GM12878 (cell line): Measurements from ENCODE around the gene ARID3A. TPM values are rescaled to one million over a fixed set of nuclear protein-coding genes. Genes with fewer than 3 reads are reported as not detected.

Experiments used
- ATAC-seq: fragments of 200-7000 bp; cut with Tn5 transposase; 3 replicates; pipeline ENCODE4 v1.9.1; 2020; ENCODE audit warnings: mild to moderate bottlenecking, moderate library complexity
- BruUV-seq: library from RNA; stranded (reverse); fragments of 400-500 nt; replicated peaks from 2 replicates; lab custom pipeline; 2021; lab: Mats Ljungman, UMichigan
- CTCF ChIA-PET: fragments of 300-600 bp; sonication (Branson Sonifier 250); formaldehyde crosslinking; extraction: SDS; loops from one replicate; lab custom pipeline; 2021; ENCODE audit warnings: inconsistent platforms; lab: Yijun Ruan, JAX
- POLR2A ChIA-PET: fragments of 350-600 bp; formaldehyde crosslinking; extraction: SDS; loops from one replicate; lab custom pipeline; 2021; ENCODE audit warnings: inconsistent platforms; lab: Charles Lee
- RAD21 ChIA-PET: fragments of 300-600 bp; sonication (Branson Sonifier 250); formaldehyde crosslinking; loops from one replicate; lab custom pipeline; 2023; ENCODE audit warnings: antibody characterized with exemption; ENCODE audit not compliant: unreplicated experiment; lab: Charles Lee
- SMC1A ChIA-PET: fragments of 300-600 bp; sonication (Branson Sonifier 250); formaldehyde crosslinking; loops from one replicate; lab custom pipeline; 2023; ENCODE audit not compliant: unreplicated experiment, uncharacterized antibody; lab: Charles Lee
- DNase-seq: peaks from one replicate; pipeline ENCODE4 v3.0.0-alpha.2; 2011; ENCODE audit warnings: low read depth, low spot score
- FAIRE-seq: peaks from 3 replicates; lab custom pipeline; 2011; peaks lifted over from hg19 to GRCh38; lab: Jason Lieb, UNC
- H2AFZ ChIP-seq: 2 replicates; pipeline ENCODE4 v1.6.0; 2011; ENCODE audit warnings: low read depth, low read length, control low read depth; ENCODE audit not compliant: control insufficient read depth
- H3K27ac ChIP-seq: 2 replicates; pipeline ENCODE4 v1.5.1; 2011; ENCODE audit warnings: control low read depth; ENCODE audit not compliant: control insufficient read depth, insufficient read depth
- H3K27me3 ChIP-seq, 2 experiments: replicated peaks in 1 of 2; 2 replicates each; pipeline versions ENCODE4 v1.6.0 to v1.6.1; 2011; ENCODE audit warnings: low read length in 1 of 2; ENCODE audit not compliant: control insufficient read depth in 2 of 2, insufficient read depth in 2 of 2
- H3K36me3 ChIP-seq, 2 experiments: 2 replicates each; pipeline ENCODE4 v1.5.1; 2011; ENCODE audit warnings: low read length in 1 of 2; ENCODE audit not compliant: control insufficient read depth in 2 of 2, insufficient read depth in 2 of 2
- H3K4me1 ChIP-seq: 2 replicates; pipeline ENCODE4 v1.6.1; 2011; ENCODE audit warnings: mild to moderate bottlenecking, low read length, moderate library complexity, mixed read lengths; ENCODE audit not compliant: control insufficient read depth, insufficient read depth
- H3K4me2 ChIP-seq: 2 replicates; pipeline ENCODE4 v1.6.0; 2011; ENCODE audit warnings: control low read depth; ENCODE audit not compliant: control insufficient read depth, insufficient read depth
- H3K4me3 ChIP-seq: fragments of 200-600 bp; sonication (generic); 2 replicates; pipeline ENCODE4 v1.5.1; 2016
- H3K79me2 ChIP-seq: 2 replicates; pipeline ENCODE4 v1.6.0; 2011; ENCODE audit warnings: low read length; ENCODE audit not compliant: control insufficient read depth, insufficient read depth
- H3K9ac ChIP-seq: 2 replicates; pipeline ENCODE4 v1.8.0; 2011; ENCODE audit warnings: low read length, control low read depth, mixed read lengths; ENCODE audit not compliant: control insufficient read depth, insufficient read depth
- H3K9me3 ChIP-seq: replicated peaks from 3 replicates; pipeline ENCODE4 v1.5.1; 2011; ENCODE audit warnings: mild to moderate bottlenecking, low read length; ENCODE audit not compliant: control insufficient read depth, insufficient read depth
- H4K20me1 ChIP-seq: 2 replicates; pipeline ENCODE4 v1.6.0; 2011; ENCODE audit not compliant: control insufficient read depth, insufficient read depth
- DPF2 ChIP-seq: fragments of 450-650 bp; IDR thresholded peaks from 2 replicates; pipeline ENCODE4 v1.6.1; 2017; ENCODE audit warnings: mild to moderate bottlenecking
- FOXM1 ChIP-seq: IDR thresholded peaks from 2 replicates; pipeline ENCODE4 v1.6.1; 2012; ENCODE audit warnings: low read depth, mild to moderate bottlenecking, inconsistent platforms, low read length, moderate library complexity
- PBX3 ChIP-seq: IDR thresholded peaks from 2 replicates; pipeline ENCODE4 v1.6.1; 2011; ENCODE audit warnings: mild to moderate bottlenecking, low read depth, low read length, moderate library complexity; ENCODE audit not compliant: insufficient replicate concordance
- PKNOX1 ChIP-seq: fragments of 450-650 bp; IDR thresholded peaks from 2 replicates; pipeline ENCODE4 v1.6.1; 2016; ENCODE audit warnings: mild to moderate bottlenecking
- POLR2AphosphoS2 ChIP-seq: IDR thresholded peaks from 2 replicates; pipeline ENCODE4 v1.6.1; 2011; ENCODE audit warnings: low read depth, mild to moderate bottlenecking, low read length, improper control_type of control experiment, moderate library complexity
- ZNF622 ChIP-seq: fragments of 450-650 bp; IDR thresholded peaks from 2 replicates; pipeline ENCODE4 v1.6.1; 2017; ENCODE audit warnings: mild to moderate bottlenecking, inconsistent platforms
- WGBS: methylation state at CpG from one replicate; pipeline ENCODE4 v1.1.6; 2016; ENCODE audit warnings: low lambda C conversion rate; ENCODE audit not compliant: insufficient replicate concordance, insufficient coverage; ENCODE audit errors: missing lambda C conversion rate; 5-methylcytosine and 5-hydroxymethylcytosine counted together
- in situ Hi-C: fragments of 300-500 bp; cut with MboI; formaldehyde crosslinking; loops from 9 replicates; pipeline ENCODE4 v1.14.3; 2018; ENCODE audit warnings: mixed read lengths
- intact Hi-C: fragments of 100-400 bp; cut with micrococcal nuclease; formaldehyde crosslinking; loops from one replicate; pipeline ENCODE4 v1.14.2; 2022; ENCODE audit not compliant: unreplicated experiment
- polyA plus RNA-seq, 11 experiments: library from polyadenylated mRNA; depleted of rRNA in 4 of 11; unstranded in 6 of 11; stranded (reverse) in 5 of 11; fragments of >200 nt; fragmentation: Nextera tagmentation in 4 of 11; fragmentation: Illumina TruSeq in 1 of 11; extraction: Ambion mirVana in 4 of 11; extraction: Trizol in 1 of 11; gene quantifications; 1 replicate in 1 of 11; 2 replicates in 10 of 11; pipeline versions ENCODE4 v1.2.1 to v1.2.3, GENCODE V29; 2011 to 2016; ENCODE audit warnings: inconsistent platforms in 2 of 11, missing spikeins in 2 of 11, low read depth in 1 of 11
- total RNA-seq, 4 experiments: library from RNA; depleted of rRNA in 3 of 4; stranded (reverse); fragments of >200 nt in 3 of 4; fragmentation: Illumina TruSeq in 1 of 4; extraction: Trizol in 1 of 4; gene quantifications; 2 replicates each; pipeline versions ENCODE4 v1.2.1 to v1.2.3, GENCODE V29; 2013 to 2021

The ARID3A gene
- total and polyA plus RNA-seq, 10 of the 15 experiments (the other 5 are each of a cell fraction or from before 2014, with no cell fraction given) = 0.76 to 70.0 (median 16.7) TPM

GRCh38 chr19:927780-928401, 2.1 kb downstream of the ARID3A start:
- Histone ChIP-seq H3K4me1 (peaks cover 19% of the 10 kb centered on the region), H3K4me3 (peak overlapping the region; percentile 99; the same call in 1 of the 2 replicates), H3K27ac (peak overlapping the region; percentile 96; the same call in 1 of the 2 replicates), H4K20me1 (no peaks in the 10 kb centered on the region), H3K36me3 (peaks cover 5 to 6% of the 10 kb centered on the region in 2 experiments; a peak in 3 of 4 replicates), H2AFZ (no peak overlapping the region), H3K27me3 (no peaks in the 10 kb centered on the region), H3K9ac (peak overlapping the region; percentile 56; the same call in 1 of the 2 replicates), H3K4me2 (peak overlapping the region; percentile 84), H3K79me2 (peaks cover 60% of the 10 kb centered on the region), H3K9me3 (no peaks in the 10 kb centered on the region)
- FAIRE-seq (no peak), ATAC-seq (no peak), DNase-seq (no peak)
- RAD21 ChIA-PET = interaction anchor here (1.0 kb wide), 1 partner anchor 56 kb away, joined by 3 read pairs; no protein-coding TSS in a partner anchor
- in situ Hi-C loops (no loop called here), intact Hi-C loops (loop anchor here (10.0 kb wide), 1 partner anchor 317 kb away; the partner anchor contains the start of genes ATP5F1D and MIDN)
- TF ChIP-seq PKNOX1 (peak; percentile 74), PBX3 (peak; percentile 66), POLR2AphosphoS2 (0 out of 2 replicates have a peak, but pooled peaks have one; percentile 11), FOXM1 (no peak), ZNF622 (no peak), DPF2 (0 out of 2 replicates have a peak, but pooled peaks have one; percentile 5)
- SMC1A ChIA-PET = no interaction called here
- CTCF ChIA-PET = no interaction called here
- POLR2A ChIA-PET = interaction anchor here (0.8 to 1.1 kb wide), 2 partner anchors 9 to 54 kb away, joined by 3 to 5 read pairs; no protein-coding TSS in a partner anchor
- WGBS = 19% methylated on average over 12 of the region's 12 CpGs
- BruUV-seq = no TSS peak
